CD1c-positive myeloid dendritic cell (primary cell): Measurements from ENCODE around the gene S100A4.
A peak's percentile ranks its signal among the peaks of the same experiment; 100 is the strongest.

Experiments used
- DNase-seq: peaks from one replicate; pipeline ENCODE4 v3.0.0-alpha.2; 2016; ENCODE audit errors: extremely low spot score

The S100A4 gene

DNA sequence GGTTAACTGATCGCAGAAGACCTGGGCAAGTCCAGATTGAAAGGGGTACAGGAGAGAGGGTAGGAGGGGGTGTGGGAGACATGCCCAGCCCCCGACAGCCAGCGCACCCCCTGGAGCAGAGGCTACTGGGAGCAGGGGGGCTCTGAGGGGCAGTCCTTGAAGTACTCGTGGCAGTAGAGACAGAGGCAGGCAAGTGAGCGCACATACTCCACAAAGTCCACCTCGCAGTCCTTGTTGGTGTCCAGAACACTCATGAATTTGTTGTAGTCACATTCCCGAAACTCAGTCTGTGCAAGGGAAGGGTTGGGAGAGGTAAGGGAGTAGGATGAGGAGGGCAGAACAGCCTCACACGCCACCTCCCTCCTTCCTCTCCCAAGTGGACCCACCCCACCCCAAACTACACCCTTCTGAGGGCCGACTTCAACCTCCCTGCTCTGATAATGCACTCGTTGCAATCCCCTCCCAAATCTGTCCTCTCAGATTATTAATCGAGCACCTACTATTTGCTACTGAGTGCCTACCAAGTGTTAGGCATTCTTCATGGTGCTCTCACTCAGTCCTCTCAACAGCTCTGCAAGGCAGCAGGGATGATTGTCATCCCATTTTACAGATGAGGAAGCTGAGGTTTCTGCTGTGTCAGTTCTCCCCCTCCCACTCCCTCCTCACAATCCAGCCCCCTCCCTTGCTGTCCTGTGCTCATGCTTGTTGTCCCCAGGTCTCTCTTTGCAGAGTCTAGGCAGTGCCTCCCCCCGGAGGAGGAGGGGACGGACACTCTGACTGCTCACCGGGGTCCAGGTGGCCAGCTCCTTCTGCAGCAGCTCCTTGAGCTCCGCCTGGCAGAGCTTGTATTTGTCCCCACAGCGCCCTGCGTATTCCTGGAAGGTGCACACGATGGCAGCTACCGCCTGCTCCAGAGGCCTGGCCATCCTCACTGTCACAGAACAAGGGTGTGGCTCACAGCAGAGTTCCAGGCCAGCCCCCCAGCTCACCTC lies 2.2 kb upstream of the S100A4 start:
- DNase-seq = no peak

DNA sequence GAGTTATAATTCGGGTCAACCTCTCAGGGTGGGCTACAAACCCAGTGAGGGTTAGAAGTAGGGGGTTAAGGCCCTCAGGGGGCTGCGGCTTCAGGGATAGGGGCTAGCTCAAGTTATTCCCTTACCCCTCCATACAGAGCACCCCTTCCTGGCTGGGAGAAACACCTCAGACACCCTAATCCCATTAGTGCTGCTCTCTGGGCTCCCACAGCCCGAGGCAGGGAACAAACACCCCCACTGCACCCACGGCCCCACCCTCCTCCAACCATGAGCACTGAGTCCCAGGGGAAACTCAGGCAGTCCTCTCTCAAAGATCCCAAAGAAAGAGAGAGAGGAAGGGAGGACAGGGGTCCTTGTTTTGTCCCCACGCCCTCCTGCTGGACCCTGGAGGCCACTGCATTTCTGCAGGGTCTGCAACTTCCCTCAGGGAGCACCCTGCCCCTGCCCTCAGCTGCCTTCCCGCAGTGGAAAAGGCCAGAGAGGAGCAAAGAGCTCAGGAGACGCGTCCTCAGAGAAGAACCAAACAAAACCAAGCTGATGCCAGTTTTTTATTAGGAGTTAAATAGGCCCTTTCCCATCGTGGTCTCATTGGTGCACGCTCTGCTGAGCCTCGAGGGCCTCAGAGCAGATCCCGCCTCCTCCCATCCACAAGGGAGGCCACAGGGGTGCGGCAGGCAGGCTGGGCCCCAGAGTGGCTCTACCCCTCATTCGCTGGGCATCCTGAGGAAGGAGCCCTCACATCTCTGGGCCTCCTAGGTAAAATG lies 1.4 kb upstream of the S100A4 start:
- no peak for DNase-seq

DNA sequence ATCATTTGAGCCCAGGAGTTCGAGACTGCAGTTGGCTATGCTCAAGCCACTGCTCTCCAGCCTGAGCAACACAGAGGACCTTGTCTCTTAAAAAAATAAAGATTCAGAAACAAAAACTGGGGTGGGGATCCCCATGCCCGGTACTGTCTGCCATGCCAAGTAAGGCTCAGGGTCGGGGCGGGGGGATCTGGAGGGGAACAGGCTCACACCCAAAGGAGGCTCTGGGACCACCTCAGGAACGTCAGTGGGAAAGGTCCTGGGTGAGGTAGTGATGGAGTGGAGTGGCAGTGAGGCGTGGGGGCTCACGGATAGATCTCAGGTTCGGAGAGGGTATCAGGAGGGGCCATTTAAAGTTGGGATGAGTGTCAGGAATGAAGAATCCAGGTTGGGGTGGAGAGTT lies 765 bp upstream of the S100A4 start:
- DNase-seq = no peak

DNA sequence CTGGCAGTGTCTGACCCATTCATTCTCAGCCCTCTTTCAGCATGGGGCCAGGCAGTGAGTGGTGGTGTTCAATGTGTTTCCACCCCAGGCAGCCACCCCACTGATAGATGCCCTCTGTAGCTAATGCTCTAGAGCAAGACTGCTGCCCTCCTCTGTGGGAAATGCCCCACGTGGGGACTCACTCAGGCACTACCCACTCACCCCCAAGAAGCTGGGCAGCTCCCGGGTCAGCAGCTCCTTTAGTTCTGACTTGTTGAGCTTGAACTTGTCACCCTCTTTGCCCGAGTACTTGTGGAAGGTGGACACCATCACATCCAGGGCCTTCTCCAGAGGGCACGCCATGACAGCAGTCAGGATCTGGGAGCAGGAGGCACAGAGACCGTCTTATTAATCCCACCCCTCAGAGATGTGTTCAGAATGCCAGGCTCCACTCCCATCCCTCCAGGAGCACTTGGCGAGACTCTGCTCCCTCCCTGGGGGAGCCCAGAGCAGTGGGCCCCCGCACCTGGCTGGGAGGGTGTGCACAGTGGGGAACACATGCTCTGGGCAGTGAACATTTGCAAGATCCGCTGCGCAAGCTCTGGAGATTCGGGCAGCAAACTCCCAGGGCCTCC lies 1.0 kb downstream of the S100A4 start:
- DNase-seq = no peak

DNA sequence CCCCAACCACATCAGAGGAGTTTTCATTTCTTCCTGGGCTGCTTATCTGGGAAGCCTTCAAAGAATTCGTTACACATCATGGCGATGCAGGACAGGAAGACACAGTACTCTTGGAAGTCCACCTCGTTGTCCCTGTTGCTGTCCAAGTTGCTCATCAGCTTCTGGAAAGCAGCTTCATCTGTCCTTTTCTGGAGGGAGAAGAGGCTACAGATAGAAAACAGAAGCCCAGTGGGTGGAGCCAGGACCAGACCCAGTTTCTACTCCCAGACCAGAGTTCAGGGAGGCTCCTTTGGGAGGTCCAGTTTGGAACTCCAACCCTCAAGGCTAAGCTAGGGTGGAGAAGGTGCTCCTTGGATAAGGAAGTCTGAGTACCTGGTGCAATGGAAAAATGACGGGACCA lies 1.9 kb downstream of the S100A4 start:
- no peak for DNase-seq

DNA sequence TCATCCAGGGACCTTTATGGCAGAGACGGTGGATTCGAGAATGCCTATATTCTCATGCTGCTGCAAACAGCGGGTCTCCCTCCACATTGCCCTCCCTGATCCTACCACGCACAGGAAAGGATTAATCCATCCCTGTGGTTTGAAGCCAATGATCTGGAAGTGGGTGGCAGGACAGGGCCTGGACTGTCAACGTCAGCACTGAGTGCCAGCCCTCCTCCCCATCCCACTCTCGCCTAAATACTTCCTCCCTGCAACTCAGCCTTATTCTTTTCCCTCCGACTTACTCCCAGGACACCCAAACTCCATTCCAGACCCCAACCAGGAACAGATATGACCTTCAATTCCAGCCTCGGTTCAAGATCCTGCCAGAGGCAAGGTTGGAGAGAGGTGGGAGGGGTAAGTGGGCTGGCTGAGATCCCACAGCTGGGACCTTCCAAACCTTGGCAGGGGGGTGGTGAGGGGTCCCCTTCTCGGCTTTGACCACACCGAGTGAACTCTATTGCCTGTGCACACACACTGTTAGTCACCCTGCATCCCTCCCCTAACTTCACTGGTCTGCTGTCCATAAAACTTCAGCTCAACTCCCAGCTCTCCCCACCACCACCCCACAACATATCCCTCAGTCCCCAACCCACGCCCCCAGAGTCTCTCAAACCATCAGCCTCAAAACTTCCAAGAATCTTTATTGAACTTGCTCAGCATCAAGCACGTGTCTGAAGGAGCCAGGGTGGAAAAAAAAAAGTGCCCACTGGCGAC lies 2.5 kb downstream of the S100A4 start:
- no peak for DNase-seq

DNA sequence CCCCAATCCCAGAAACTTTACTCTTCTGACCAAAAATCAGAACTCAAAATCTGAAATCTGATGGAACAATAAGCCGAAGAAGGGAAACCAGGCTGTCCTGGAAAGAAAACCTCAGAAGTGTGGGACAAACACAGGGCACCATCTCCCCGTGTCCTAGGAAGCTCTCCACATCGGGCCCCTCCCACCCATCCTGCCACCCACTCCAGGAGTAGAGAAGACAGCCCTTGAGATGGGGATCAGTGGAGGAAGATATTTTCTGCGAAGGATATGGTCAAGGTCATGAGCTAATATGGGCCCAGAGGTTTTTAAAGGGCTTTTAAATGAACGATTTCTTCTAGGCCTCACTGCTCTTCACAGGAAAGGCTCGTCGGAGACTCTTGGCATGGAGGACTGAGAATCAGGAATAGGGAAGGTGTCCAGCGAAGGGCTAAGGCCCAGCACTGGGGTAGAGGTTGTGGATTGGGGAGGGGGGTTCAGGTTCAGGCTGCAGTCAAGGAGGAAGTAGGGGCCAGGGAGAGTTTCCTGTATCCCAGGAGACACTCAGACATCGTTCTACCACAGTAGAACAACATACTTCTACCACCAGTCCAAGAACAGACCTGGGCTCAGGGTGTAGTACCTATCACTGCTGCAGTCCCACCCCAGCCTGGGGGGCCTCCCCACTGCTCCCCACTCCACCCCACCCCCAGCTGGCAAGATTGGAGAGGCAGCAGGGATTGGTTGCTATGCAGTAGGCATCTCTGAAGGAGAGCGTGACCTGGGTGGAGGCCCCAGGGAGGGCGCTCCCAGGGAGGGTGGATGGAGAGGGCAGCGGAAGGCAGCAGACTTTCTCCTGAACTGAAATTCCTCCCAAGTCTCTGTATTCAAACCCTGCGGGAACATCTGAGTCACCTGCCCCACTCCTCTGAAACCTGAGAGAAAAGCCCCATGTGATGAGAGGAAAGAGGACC lies 3.7 kb downstream of the S100A4 start:
- DNase-seq = peak; percentile 37

DNA sequence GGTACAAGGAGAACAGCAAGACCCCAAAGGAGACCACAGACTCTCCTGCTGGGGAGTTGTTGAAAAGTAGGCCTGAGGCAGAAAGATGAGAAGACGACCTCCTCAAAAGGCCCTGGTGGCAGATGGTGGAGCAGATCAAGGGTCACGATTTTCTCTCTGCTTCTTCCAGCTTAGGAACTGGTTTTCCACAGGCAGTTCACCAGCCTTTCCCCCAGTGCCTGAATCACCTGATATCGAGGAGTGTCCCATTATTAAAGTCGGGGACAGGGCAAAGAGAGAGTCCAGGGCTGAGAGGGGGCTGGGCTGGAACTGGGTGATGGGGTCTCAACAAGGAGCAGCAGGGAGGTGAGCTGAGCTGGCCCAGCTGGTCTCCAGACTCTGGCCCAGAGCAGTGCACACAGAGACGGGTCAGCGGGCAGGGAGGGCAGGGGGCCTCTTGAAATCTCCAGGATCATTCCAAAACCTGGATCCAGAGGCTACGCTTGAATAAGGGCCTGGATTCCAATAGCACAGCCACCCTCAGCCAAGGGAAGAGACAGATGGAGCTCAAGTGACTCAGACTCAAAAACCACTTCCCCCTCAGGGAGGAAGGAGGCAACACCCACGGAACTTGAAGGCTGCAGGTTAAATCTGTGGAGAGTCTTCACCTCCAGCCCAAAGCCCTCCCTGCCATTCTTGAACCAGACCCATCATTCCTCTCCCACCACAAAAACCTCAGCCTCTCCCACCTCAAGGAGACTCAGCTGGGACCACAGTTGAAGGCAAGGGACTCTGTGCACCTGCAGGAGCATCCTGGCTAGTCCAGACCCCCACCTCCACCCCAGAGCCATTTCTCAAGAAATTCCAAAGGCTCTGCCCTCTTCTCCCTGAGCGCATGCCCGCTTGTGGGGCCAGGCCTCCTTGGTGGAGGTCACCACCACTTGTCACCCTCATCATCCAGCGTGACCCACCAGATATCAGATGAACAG lies 4.9 kb downstream of the S100A4 start, which contains the start of gene S100A5:
S100A5 (minus strand) TSS at position 541 of the 968 bp plus-strand sequence. CDS start 743 bp downstream, outside the sequence.
- peak; percentile 80 for DNase-seq

DNA sequence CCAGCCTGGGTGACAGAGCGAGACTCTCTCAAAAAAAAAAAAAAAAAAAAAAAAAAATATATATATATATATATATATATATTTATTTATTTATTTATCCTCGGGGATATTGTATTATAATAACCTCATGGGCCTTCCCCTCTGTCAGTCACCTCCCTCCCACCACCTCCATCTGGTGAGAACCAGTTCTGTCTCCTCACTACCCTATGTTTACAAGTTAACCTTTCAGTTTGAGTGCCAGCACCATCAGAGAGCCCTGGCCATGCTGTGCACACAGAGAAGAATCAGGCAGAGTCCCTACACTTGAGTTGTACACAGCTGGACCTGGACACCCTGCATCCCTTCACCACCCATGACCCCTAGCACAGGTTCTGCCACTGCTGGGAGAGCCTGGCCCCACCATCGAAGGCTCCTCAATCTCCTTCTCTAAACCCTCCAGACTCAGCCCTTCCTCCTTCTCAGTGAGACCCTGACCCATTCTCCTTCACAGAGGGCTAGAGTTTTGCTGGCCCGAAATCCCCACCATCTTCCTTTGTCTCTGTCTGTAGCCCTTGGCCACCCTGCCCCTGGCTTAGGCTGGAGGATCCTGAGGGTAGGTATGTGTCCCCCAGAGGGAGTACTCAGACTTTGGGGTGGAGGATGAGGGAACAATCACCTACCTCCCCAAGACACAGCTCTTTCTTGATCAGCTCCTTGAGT lies 6.1 kb downstream of the S100A4 start:
- no peak for DNase-seq

DNA sequence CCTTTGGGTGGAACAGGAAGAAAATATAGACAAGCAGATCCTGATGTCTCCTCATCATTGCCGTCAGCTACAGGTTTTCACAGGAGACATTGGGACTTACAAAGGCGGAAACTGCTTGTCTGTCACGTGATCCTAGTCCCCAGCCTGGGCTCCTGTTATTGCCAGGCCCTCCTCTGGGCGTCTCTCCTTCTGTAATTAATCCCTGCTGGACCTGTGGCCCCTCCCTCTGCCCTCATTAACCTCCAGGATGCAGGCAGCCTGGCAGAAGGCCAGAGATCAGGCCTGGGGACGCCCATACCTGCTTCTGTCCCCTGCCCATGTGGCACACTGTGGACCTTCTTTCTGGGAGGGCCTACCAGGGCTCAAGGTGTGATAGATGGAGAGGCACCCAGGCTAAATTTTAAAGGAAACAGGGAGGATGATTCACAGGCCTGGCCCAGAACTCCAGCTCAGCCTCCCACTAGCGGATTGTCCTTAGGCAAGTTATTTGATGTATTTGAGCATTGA lies 7.2 kb downstream of the S100A4 start:
- DNase-seq = no peak

DNA sequence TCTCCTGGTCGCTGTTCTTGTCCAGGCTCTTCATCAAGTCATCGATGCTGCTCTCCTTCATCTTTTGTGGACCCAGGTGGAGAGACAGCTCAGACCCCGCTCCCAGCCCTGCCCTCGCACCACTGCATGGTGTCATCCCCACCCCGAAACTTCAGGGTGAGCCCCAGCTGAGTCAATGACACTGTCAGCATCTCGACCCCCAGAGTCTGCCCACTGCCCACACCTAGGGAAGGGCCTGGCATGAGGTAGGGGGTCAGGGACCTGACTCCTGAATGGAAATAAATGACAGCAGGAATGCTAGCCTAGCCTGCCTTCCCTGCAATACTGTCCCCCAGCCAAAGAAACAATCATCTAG lies 8.3 kb downstream of the S100A4 start:
- no peak for DNase-seq

DNA sequence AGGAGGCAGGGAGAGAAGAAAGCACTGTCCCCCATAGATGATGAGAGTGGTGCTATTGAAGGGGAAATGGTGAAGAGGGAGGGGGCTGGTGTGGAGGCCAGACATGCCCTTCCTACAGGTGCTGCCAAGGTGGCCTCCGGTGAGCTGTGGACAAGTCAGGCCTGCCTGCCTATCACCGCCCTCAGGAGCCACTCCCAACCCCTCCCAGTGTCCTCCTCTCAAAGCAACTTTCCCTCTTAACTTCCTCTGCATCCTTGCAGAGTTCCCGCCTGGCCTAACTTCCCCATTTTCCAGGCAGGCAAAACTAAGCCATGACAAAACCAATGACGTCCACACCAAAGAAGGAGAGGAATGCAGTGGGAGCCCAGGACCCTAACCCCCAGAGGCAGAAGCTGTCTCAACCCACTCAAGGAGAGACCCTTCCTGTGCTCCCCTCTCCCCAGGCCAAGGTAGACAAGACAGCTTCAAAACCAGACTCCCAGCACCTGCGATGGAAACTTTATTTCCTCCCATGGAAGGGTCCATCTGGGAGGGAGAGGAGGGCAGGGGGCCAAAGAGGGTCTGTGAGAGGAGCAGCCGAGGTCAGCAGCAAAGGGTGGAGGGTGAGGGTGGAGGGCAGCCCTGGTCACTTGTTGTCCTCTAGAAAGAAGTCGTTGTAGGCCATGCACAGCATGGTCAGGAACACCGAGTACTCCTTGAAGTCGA lies 8.8 kb downstream of the S100A4 start:
- DNase-seq = peak; percentile 64

DNA sequence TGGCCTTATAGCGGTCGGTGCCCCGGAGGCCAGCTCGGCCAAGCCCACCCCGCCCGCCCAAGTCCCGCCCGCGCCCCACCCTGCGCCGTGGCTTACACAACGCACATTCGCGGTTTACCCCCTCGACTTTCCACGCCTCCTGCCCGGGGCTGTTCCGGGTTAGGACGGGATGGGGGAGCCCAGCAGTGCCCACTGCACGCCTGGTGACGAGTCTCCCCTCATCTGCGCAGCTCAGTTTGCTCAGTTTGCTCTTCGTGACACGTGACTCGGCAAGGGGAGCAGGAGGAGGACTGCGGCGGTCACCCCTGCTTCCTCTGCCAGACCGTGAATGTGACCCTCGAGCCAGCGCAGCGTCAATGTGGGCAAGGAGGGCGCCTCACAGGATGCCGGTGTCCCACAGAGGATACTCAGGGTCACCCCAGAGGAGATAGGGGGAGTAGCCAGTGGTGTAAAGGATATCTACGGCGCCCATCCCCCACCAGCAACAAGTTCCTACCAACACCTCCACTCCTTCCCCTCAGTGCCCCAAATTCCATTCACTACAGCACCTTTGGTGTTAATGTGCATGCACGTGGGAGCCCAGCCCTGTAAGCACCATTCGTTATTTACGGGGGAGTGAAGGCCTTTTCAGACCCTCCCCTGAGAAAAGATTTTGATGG lies 9.5 kb downstream of the S100A4 start:
- DNase-seq = peak; percentile 87

DNA sequence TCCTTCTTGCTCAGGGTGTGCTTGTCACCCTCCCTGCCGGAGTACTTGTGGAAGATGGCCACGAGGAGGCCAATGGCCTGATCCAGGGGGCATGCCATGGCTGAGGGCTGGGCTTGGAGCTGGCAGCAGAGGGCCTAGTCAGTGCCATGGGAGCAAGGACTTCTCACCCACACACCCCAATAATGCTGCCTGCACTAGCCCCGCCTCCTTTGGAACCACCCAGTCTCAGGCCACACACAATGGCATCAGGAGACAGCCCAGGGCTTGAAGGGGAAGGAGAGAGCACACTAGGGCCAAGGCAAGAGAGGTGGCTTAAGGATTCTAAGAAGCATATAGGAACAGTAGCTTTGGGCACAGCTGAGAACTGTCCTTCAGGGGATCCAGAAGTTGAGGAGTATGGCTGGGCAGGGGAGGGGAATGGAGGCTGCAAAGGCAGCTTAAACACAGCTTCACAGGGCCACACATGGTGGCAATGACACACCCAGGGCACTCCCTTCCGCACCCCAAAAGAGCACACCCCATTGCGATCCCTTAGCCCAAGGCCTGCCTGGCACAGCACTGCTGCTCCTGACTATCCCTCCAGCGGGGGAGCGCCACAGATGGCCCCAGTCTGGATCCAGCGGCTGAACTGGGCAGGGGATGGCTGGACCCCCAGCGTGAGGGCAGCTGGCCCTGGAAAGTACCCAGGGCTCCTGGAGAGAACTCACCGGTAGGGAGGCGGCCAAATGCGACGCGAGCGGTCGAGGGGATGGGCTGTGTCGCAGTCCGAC lies 10.2 kb downstream of the S100A4 start, which contains the start of gene S100A6:
S100A6 (minus strand) TSS at position 750 of the 770 bp plus-strand sequence; CDS start at position 98, 652 bp downstream.
- DNase-seq = peak; percentile 77

DNA sequence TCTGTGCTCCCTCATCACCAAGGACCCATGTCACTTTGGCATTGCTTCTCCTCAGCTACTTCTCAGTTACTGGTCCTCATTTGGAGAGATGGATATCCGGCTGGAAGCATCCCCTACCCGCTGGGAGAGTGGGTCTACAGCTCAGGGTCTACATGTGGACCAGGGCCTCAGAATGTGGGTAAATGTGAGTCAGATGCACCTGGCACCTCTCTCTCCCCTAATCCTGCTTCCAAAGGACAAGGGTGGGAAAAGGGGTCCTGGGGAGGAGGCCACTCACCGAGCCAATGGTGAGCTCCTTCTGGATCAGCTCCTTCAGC lies 10.7 kb downstream of the S100A4 start:
- DNase-seq = no peak

DNA sequence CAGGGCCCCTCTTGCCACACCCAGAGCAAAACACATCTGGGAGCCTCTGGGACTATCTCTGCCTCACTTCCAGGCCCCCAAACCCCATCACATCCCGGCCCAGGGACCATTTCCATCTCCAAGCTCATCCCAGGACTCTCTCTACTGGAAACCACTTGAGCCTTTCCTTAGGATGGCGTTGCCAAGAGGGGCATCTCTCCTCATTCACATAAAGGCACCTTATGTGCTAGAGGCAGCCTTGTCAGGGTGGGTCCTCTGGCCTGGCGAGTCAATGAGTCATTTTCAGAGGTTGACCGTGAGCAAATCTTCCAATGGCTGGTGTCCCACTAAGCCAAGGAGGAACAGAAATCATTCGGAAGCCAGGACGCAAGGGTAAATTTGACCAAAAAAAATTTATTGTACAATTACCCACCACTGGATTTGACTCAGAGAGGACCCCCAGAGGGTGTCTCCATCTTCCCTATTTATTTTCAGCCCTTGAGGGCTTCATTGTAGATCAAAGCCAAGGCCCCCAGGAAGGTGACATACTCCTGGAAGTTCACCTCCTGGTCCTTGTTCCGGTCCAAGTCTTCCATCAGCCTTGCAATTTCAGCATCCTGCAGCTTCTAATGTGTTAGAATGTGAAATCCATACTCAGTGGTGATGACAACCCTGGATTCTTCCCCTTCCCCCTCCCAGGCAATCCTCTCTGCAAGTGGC lies 11.2 kb downstream of the S100A4 start:
- DNase-seq = no peak
